CD14-positive monocyte (primary cell): ENCODE data around the gene TMEM258. TPM values are rescaled to one million over a fixed set of nuclear protein-coding genes. Genes with fewer than 3 reads are reported as not detected.

Source experiments
- DNase-seq, 3 donors: peaks; one replicate each; pipeline ENCODE4 v3.0.0-alpha.2; 2011 to 2022
- H2AFZ ChIP-seq: 2 replicates; pipeline ENCODE4 v1.6.0; 2012; ENCODE audit warnings: mild to moderate bottlenecking, low read depth, low read length, inconsistent platforms; ENCODE audit not compliant: insufficient read depth, poor library complexity, severe bottlenecking
- H3K27ac ChIP-seq, 2 donors: 1 replicate in 1 of 2; 2 replicates in 1 of 2; pipeline ENCODE4 v1.5.1; 2012 to 2013; ENCODE audit warnings: low read length in 2 of 2, control low read depth in 1 of 2, inconsistent platforms in 1 of 2, low read depth in 1 of 2, mild to moderate bottlenecking in 1 of 2
- H3K27me3 ChIP-seq, 2 donors: one replicate each; pipeline versions ENCODE4 v1.6.0 to v1.6.1; 2011 to 2013; ENCODE audit warnings: low read length in 2 of 2; ENCODE audit not compliant: control insufficient read depth in 2 of 2, insufficient read depth in 2 of 2
- H3K36me3 ChIP-seq, 2 donors: replicated peaks in 1 of 2; 1 replicate in 1 of 2; 2 replicates in 1 of 2; pipeline versions ENCODE4 v1.5.1 to v1.6.1; 2012 to 2013; ENCODE audit warnings: low read length in 2 of 2, control low read depth in 1 of 2, inconsistent platforms in 1 of 2, mild to moderate bottlenecking in 1 of 2; ENCODE audit not compliant: insufficient read depth in 2 of 2, control insufficient read depth in 1 of 2
- H3K4me1 ChIP-seq, 2 donors: 1 replicate in 1 of 2; 2 replicates in 1 of 2; pipeline versions ENCODE4 v1.5.1 to v1.6.1; 2012 to 2013; ENCODE audit warnings: low read length in 2 of 2, control low read depth in 1 of 2, inconsistent platforms in 1 of 2, mild to moderate bottlenecking in 1 of 2, moderate library complexity in 1 of 2; ENCODE audit not compliant: insufficient read depth in 2 of 2, control insufficient read depth in 1 of 2
- H3K4me2 ChIP-seq: replicated peaks from 2 replicates; pipeline ENCODE3; 2012; ENCODE audit warnings: low read length, moderate library complexity, mild to moderate bottlenecking; ENCODE audit not compliant: poor library complexity, severe bottlenecking; ENCODE audit errors: extremely low read depth
- H3K4me3 ChIP-seq, 3 experiments: fragments of 200-600 bp in 1 of 3; sonication (generic) in 1 of 3; replicated peaks in 1 of 3; 1 replicate in 2 of 3; 2 replicates in 1 of 3; pipeline ENCODE4 v1.5.1; 2011 to 2013; ENCODE audit warnings: low read length in 3 of 3, mild to moderate bottlenecking in 3 of 3, control low read depth in 2 of 3, low read depth in 2 of 3, inconsistent platforms in 1 of 3, moderate library complexity in 1 of 3
- H3K79me2 ChIP-seq: 2 replicates; pipeline ENCODE4 v1.6.0; 2012; ENCODE audit warnings: mild to moderate bottlenecking, control low read depth, inconsistent platforms, low read length, moderate library complexity; ENCODE audit not compliant: insufficient read depth
- H3K9ac ChIP-seq: 2 replicates; pipeline ENCODE4 v1.6.0; 2017; ENCODE audit warnings: low read length, mild to moderate bottlenecking; ENCODE audit not compliant: insufficient read depth, poor library complexity, severe bottlenecking
- H3K9me3 ChIP-seq, 2 donors: replicated peaks in 1 of 2; 1 replicate in 1 of 2; 2 replicates in 1 of 2; pipeline versions ENCODE4 v1.5.1 to v1.6.1; 2012 to 2013; ENCODE audit warnings: low read length in 2 of 2, control low read depth in 1 of 2; ENCODE audit not compliant: control insufficient read depth in 1 of 2, insufficient read depth in 1 of 2
- H4K20me1 ChIP-seq: 2 replicates; pipeline ENCODE4 v1.6.0; 2012; ENCODE audit warnings: mild to moderate bottlenecking, low read length, control low read depth, moderate library complexity; ENCODE audit not compliant: insufficient read depth
- H3K27ac Mint-ChIP-seq, 7 donors: one replicate each; pipeline ENCODE4 v1.8.0; 2020; ENCODE audit warnings: mild to moderate bottlenecking in 7 of 7, mixed read lengths in 7 of 7, moderate library complexity in 6 of 7, inconsistent platforms in 2 of 7
- H3K27me3 Mint-ChIP-seq, 3 donors: one replicate each; pipeline ENCODE4 v1.8.0; 2021 to 2022; ENCODE audit warnings: low read depth in 3 of 3, mild to moderate bottlenecking in 3 of 3, mixed read lengths in 3 of 3, moderate library complexity in 3 of 3, inconsistent platforms in 1 of 3
- H3K36me3 Mint-ChIP-seq, 2 donors: one replicate each; pipeline ENCODE4 v1.8.0; 2020; ENCODE audit warnings: mixed read lengths in 2 of 2, inconsistent platforms in 1 of 2, mild to moderate bottlenecking in 1 of 2
- H3K4me1 Mint-ChIP-seq: one replicate; pipeline ENCODE4 v1.8.0; 2020; ENCODE audit warnings: mild to moderate bottlenecking, mixed read lengths
- H3K4me3 Mint-ChIP-seq, 2 donors: one replicate each; pipeline ENCODE4 v1.8.0; 2020; ENCODE audit warnings: mild to moderate bottlenecking in 2 of 2, mixed read lengths in 2 of 2, moderate library complexity in 1 of 2
- H3K9me3 Mint-ChIP-seq, 7 donors: one replicate each; pipeline ENCODE4 v1.8.0; 2020 to 2022; ENCODE audit warnings: mixed read lengths in 7 of 7, mild to moderate bottlenecking in 6 of 7, moderate library complexity in 6 of 7, inconsistent platforms in 2 of 7
- CTCF ChIP-seq: fragments of 200-600 bp; IDR thresholded peaks from one replicate; pipeline ENCODE4 v1.8.0; 2022; ENCODE audit warnings: antibody characterized with exemption, mild to moderate bottlenecking
- WGBS: methylation state at CpG from one replicate; pipeline ENCODE4 v1.1.5; 2013; ENCODE audit warnings: missing lambda C conversion rate; ENCODE audit not compliant: insufficient coverage; 5-methylcytosine and 5-hydroxymethylcytosine counted together
- intact Hi-C, 2 donors: fragments of 100-400 bp; cut with micrococcal nuclease; formaldehyde crosslinking; loops; one replicate each; pipeline versions ENCODE4 v1.15.0 to v1.15.1; 2023
- polyA plus RNA-seq, 3 donors: library from polyadenylated mRNA; depleted of rRNA in 1 of 3; unstranded in 2 of 3; stranded (reverse) in 1 of 3; fragments of 300-500 nt in 2 of 3; fragments of >200 nt in 1 of 3; fragmentation: Illumina TruSeq in 2 of 3; gene quantifications; 1 replicate in 2 of 3; 2 replicates in 1 of 3; pipeline ENCODE4 v1.2.3, GENCODE V29; 2012 to 2021

TMEM258 gene
- polyA plus RNA-seq, 3 donors, result 199 to 224 (median 220) TPM

GRCh38 chr11:61739413-61739812 is 53.0 kb downstream of the TMEM258 start:
- Histone ChIP-seq H3K79me2 (no peaks in the 10 kb centered on the region), H3K9ac (no peak overlapping the region), H3K27me3 (no peaks in the 10 kb centered on the region), H3K4me1 (peaks cover 13 to 16% of the 10 kb centered on the region in 2 donors), H3K27ac (no peak overlapping the region), H4K20me1 (no peaks in the 10 kb centered on the region), H3K36me3 (peaks cover 23 to 44% of the 10 kb centered on the region in 2 donors), H3K4me3 (no peak overlapping the region), H3K4me2 (no peak overlapping the region), H3K9me3 (no peaks in the 10 kb centered on the region), H2AFZ (no peak overlapping the region)
- Mint-ChIP-seq H3K4me1 (peaks cover 14% of the 10 kb centered on the region), H3K4me3 (no peak overlapping the region), H3K27ac (no peak overlapping the region), H3K36me3 (peaks cover 29 to 45% of the 10 kb centered on the region in 2 donors), H3K27me3 (peaks cover 0 to 2% (median 0%) of the 10 kb centered on the region in 3 donors), H3K9me3 (no peaks in the 10 kb centered on the region)
- TF ChIP-seq CTCF, result no peak
- DNase-seq, result no peak
- intact Hi-C loops, result no loop called here
- WGBS, result 96% methylated on average over 10 of the region's 15 CpGs

Other genes starting within 250 kb of the TMEM258 start
- not detected for gene SYT7, start 211.5 kb downstream of the TMEM258 start, polyA plus RNA-seq
- 1 to 10 TPM in 1 of 3 donors, under 1 TPM in 2; 0.16 to 6.7 (median 0.73) TPM for gene DAGLA, start 112.2 kb downstream of the TMEM258 start, polyA plus RNA-seq
- gene MYRF, start 40.0 kb downstream of the TMEM258 start, polyA plus RNA-seq, result under 1 TPM in 2 of 3 donors, not detected in 1; 0.18 to 0.19 TPM
- gene FEN1, start 312 bp upstream of the TMEM258 start, polyA plus RNA-seq, result 1 to 10 TPM; 3.5 to 6.4 (median 4.3) TPM
- gene FADS1, start 24.4 kb upstream of the TMEM258 start, polyA plus RNA-seq, result 10 to 100 TPM; 10.6 to 31.8 (median 29.2) TPM
- 10 to 100 TPM in 1 of 3 donors, 1 to 10 TPM in 2; 5.1 to 19.9 (median 6.4) TPM for gene FADS2, start 35.7 kb upstream of the TMEM258 start, polyA plus RNA-seq
- gene FADS3, start 98.9 kb upstream of the TMEM258 start, polyA plus RNA-seq, result 1 to 10 TPM; 2.5 to 6.8 (median 5.8) TPM
- under 1 TPM in 1 of 3 donors, not detected in 2; 0.13 TPM for gene RAB3IL1, start 125.0 kb upstream of the TMEM258 start, polyA plus RNA-seq
- 10 to 100 TPM in 1 of 3 donors, 1 to 10 TPM in 2; 5.9 to 24.9 (median 7.4) TPM for gene BEST1, start 157.8 kb upstream of the TMEM258 start, polyA plus RNA-seq
- over 10,000 TPM in 2 of 3 donors, 1,000 to 10,000 TPM in 1; 8,968 to 15,394 (median 11,239) TPM for gene FTH1, start 175.0 kb upstream of the TMEM258 start, polyA plus RNA-seq